SK-N-SH (cell line): Measurements from ENCODE around the gene CCT6A. TPM values are rescaled to one million over a fixed set of nuclear protein-coding genes. Genes with fewer than 3 reads are reported as not detected.

Experiments used
- CTCF ChIA-PET: fragments of 300-600, 350-600 bp; formaldehyde crosslinking; extraction: SDS; loops from one replicate; lab custom pipeline; 2021; lab: Yijun Ruan, JAX
- POLR2A ChIA-PET: fragments of 350-600 bp; sonication (Branson Sonifier 250); formaldehyde crosslinking; extraction: SDS; loops from one replicate; lab custom pipeline; 2020; ENCODE audit warnings: antibody characterized with exemption, inconsistent platforms; lab: Yijun Ruan, JAX
- DNase-seq: peaks from one replicate; pipeline ENCODE4 v3.0.0; 2012
- H2AFZ ChIP-seq: fragments of 200-600 bp; sonication (generic); 2 replicates; pipeline ENCODE4 v1.8.1; 2016; ENCODE audit warnings: antibody characterized with exemption, mild to moderate bottlenecking, low read depth
- H3F3A ChIP-seq: fragments of 200-600 bp; sonication (generic); replicated peaks from 2 replicates; pipeline ENCODE3; 2016; ENCODE audit warnings: antibody characterized with exemption, mild to moderate bottlenecking; ENCODE audit not compliant: insufficient read depth
- H3K27ac ChIP-seq, 2 experiments: fragments of 200-500 bp in 1 of 2; fragments of 200-600 bp in 1 of 2; sonication (Bioruptor generic) in 1 of 2; sonication (generic), shearing (Covaris generic) in 1 of 2; 2 replicates each; pipeline versions ENCODE4 v1.5.1 to v1.6.1; 2014 to 2016; ENCODE audit warnings: low read depth in 2 of 2, inconsistent platforms in 1 of 2, low read length in 1 of 2, mild to moderate bottlenecking in 1 of 2, mixed read lengths in 1 of 2
- H3K27me3 ChIP-seq: fragments of 200-600 bp; sonication (generic), shearing (Covaris generic); 2 replicates; pipeline ENCODE4 v1.6.1; 2016; ENCODE audit warnings: mixed run types; ENCODE audit not compliant: insufficient read depth
- H3K36me3 ChIP-seq, 2 experiments: fragments of 200-500 bp in 1 of 2; fragments of 200-600 bp in 1 of 2; sonication (Bioruptor generic) in 1 of 2; sonication (generic) in 1 of 2; replicated peaks in 1 of 2; 2 replicates each; pipeline versions ENCODE3 to v1.5.1; 2014 to 2016; ENCODE audit warnings: low read length in 1 of 2, mild to moderate bottlenecking in 1 of 2; ENCODE audit not compliant: insufficient read depth in 2 of 2, control insufficient read depth in 1 of 2
- H3K4me1 ChIP-seq, 2 experiments: fragments of 200-500 bp in 1 of 2; fragments of 200-600 bp in 1 of 2; sonication (Bioruptor generic) in 1 of 2; sonication (generic), shearing (Covaris generic) in 1 of 2; 2 replicates each; pipeline versions ENCODE4 v1.5.1 to v1.6.1; 2014 to 2016; ENCODE audit warnings: low read depth in 1 of 2, low read length in 1 of 2, mixed run types in 1 of 2; ENCODE audit not compliant: insufficient read depth in 2 of 2, control insufficient read depth in 1 of 2
- H3K4me2 ChIP-seq: fragments of 200-600 bp; sonication (generic), shearing (Covaris generic); 2 replicates; pipeline ENCODE4 v1.6.1; 2017; ENCODE audit warnings: mixed run types
- H3K4me3 ChIP-seq, 2 experiments: fragments of 200-500 bp in 1 of 2; fragments of 200-600 bp in 1 of 2; sonication (Bioruptor generic) in 1 of 2; sonication (generic), shearing (Covaris generic) in 1 of 2; 2 replicates each; pipeline versions ENCODE4 v1.5.1 to v1.8.1; 2014 to 2016; ENCODE audit warnings: low read depth in 2 of 2, inconsistent platforms in 1 of 2, low read length in 1 of 2, mild to moderate bottlenecking in 1 of 2, mixed read lengths in 1 of 2, moderate library complexity in 1 of 2
- H3K79me2 ChIP-seq: fragments of 200-600 bp; sonication (generic); 2 replicates; pipeline ENCODE4 v1.8.1; 2017; ENCODE audit warnings: mild to moderate bottlenecking; ENCODE audit not compliant: insufficient read depth
- H3K9ac ChIP-seq: fragments of 200-600 bp; sonication (generic); 2 replicates; pipeline ENCODE4 v1.6.1; 2017; ENCODE audit warnings: mixed run types
- H3K9me2 ChIP-seq: fragments of 200-600 bp; sonication (generic); 2 replicates; pipeline ENCODE4 v1.6.1; 2017; ENCODE audit warnings: mixed run types
- H3K9me3 ChIP-seq: fragments of 200-600 bp; sonication (generic); 2 replicates; pipeline ENCODE4 v1.6.1; 2017; ENCODE audit warnings: mixed run types, mild to moderate bottlenecking, moderate library complexity
- H4K20me1 ChIP-seq: fragments of 200-600 bp; sonication (generic); 2 replicates; pipeline ENCODE4 v1.6.1; 2017; ENCODE audit warnings: mild to moderate bottlenecking, mixed run types; ENCODE audit not compliant: insufficient read depth
- ELF1 ChIP-seq: IDR thresholded peaks from 2 replicates; pipeline ENCODE4 v1.4.0; 2012
- EP300 ChIP-seq, 2 experiments: IDR thresholded peaks; 2 replicates each; pipeline versions ENCODE4 v1.4.0 to v1.6.1; 2012; ENCODE audit warnings: borderline replicate concordance in 1 of 2, low read depth in 1 of 2, low read length in 1 of 2
- EZH2phosphoT487 ChIP-seq: fragments of 200-600 bp; sonication (generic); IDR thresholded peaks from 2 replicates; pipeline ENCODE4 v1.6.1; 2017; ENCODE audit warnings: low read depth, mixed run types, mild to moderate bottlenecking, antibody characterized with exemption, moderate library complexity, borderline replicate concordance
- FOSL2 ChIP-seq: IDR thresholded peaks from 2 replicates; pipeline ENCODE4 v1.4.0; 2012; ENCODE audit warnings: low read depth, mild to moderate bottlenecking, moderate library complexity, borderline replicate concordance
- GABPA ChIP-seq: IDR thresholded peaks from 2 replicates; pipeline ENCODE4 v1.4.0; 2012; ENCODE audit warnings: low read depth, mild to moderate bottlenecking
- MAX ChIP-seq: IDR thresholded peaks from 2 replicates; pipeline ENCODE4 v1.4.0; 2012; ENCODE audit warnings: low read depth
- MEF2A ChIP-seq: IDR thresholded peaks from 2 replicates; pipeline ENCODE4 v1.4.0; 2012; ENCODE audit warnings: low read depth, borderline replicate concordance
- MXI1 ChIP-seq: IDR thresholded peaks from 2 replicates; pipeline ENCODE4 v1.6.1; 2012; ENCODE audit warnings: mild to moderate bottlenecking, low read depth, low read length, improper control_type of control experiment
- NRF1 ChIP-seq: IDR thresholded peaks from 2 replicates; pipeline ENCODE4 v1.6.1; 2012; ENCODE audit warnings: low read depth, mild to moderate bottlenecking, low read length
- PBX3 ChIP-seq: IDR thresholded peaks from 2 replicates; pipeline ENCODE4; 2012
- POLR2AphosphoS5 ChIP-seq: IDR thresholded peaks from 2 replicates; pipeline ENCODE4 v1.6.1; 2012; ENCODE audit warnings: low read depth, low read length
- RAD21 ChIP-seq: IDR thresholded peaks from 2 replicates; pipeline ENCODE4 v1.6.1; 2012; ENCODE audit warnings: mild to moderate bottlenecking, low read length
- RCOR1 ChIP-seq: fragments of 150-350 bp; IDR thresholded peaks from 2 replicates; pipeline ENCODE4 v1.6.1; 2017; ENCODE audit warnings: antibody characterized with exemption, low read length
- REST ChIP-seq: IDR thresholded peaks from 2 replicates; pipeline ENCODE4 v1.6.1; 2012; ENCODE audit warnings: mild to moderate bottlenecking, low read depth, low read length, moderate library complexity
- SIN3A ChIP-seq: IDR thresholded peaks from 2 replicates; pipeline ENCODE4 v1.6.1; 2012; ENCODE audit warnings: low read depth, mild to moderate bottlenecking, low read length, moderate library complexity, borderline replicate concordance
- SMC3 ChIP-seq: IDR thresholded peaks from 2 replicates; pipeline ENCODE4 v1.6.1; 2012; ENCODE audit warnings: low read depth, low read length, improper control_type of control experiment
- TAF1 ChIP-seq: IDR thresholded peaks from 2 replicates; pipeline ENCODE4 v1.6.1; 2012; ENCODE audit warnings: low read depth, mild to moderate bottlenecking, low read length, moderate library complexity, borderline replicate concordance
- YY1 ChIP-seq: IDR thresholded peaks from 2 replicates; pipeline ENCODE4 v1.4.0; 2012; ENCODE audit warnings: low read depth, mild to moderate bottlenecking
- ZBTB33 ChIP-seq: IDR thresholded peaks from 2 replicates; pipeline ENCODE4 v1.4.0; 2012; ENCODE audit warnings: low read depth, borderline replicate concordance
- WGBS: methylation state at CpG from one replicate; pipeline ENCODE4 v1.1.6; 2017; ENCODE audit warnings: low lambda C conversion rate; 5-methylcytosine and 5-hydroxymethylcytosine counted together
- polyA plus RNA-seq, 3 experiments: library from polyadenylated mRNA; depleted of rRNA; stranded (reverse); fragments of >200 nt; gene quantifications; 2 replicates each; pipeline ENCODE4 v1.2.3, GENCODE V29; 2012

Gene CCT6A
- polyA plus RNA-seq, 1 of the 3 experiments (the other 2 are of a cell fraction), result 221 TPM

GRCh38 chr7:56007891-56008290 lies 43.7 kb upstream of the CCT6A start:
- H3K4me2 ChIP-seq, result no peak overlapping the region
- peaks cover 2% of the 10 kb centered on the region for H3F3A ChIP-seq
- DNase-seq, result no peak
- no peak overlapping the region for H2AFZ ChIP-seq
- no peaks in the 10 kb centered on the region for H3K27me3 ChIP-seq
- ChIA-PET CTCF (interaction anchor here (1.1 to 6.9 kb wide), 8 partner anchors 13 to 367 kb away, joined by 3 to 67 read pairs (median 5); partner anchors contain the start of genes NIPSNAP2 and PSPH), POLR2A (interaction anchor here (0.6 to 0.8 kb wide), 2 partner anchors 43 to 57 kb away, joined by 3 to 4 read pairs; no protein-coding TSS in a partner anchor)
- H3K4me3 ChIP-seq, result no peak overlapping the region
- no peak overlapping the region for H3K27ac ChIP-seq
- no peaks in the 10 kb centered on the region for H3K9me2 ChIP-seq
- no peaks in the 10 kb centered on the region for H3K79me2 ChIP-seq
- 95% methylated on average over 9 of the region's 9 CpGs for WGBS
- no peaks in the 10 kb centered on the region for H3K9me3 ChIP-seq
- H4K20me1 ChIP-seq, result no peaks in the 10 kb centered on the region
- no peak overlapping the region for H3K9ac ChIP-seq
- no peaks in the 10 kb centered on the region for H3K4me1 ChIP-seq
- TF ChIP-seq MAX (no peak), MEF2A (no peak), NRF1 (no peak), RAD21 (no peak), REST (no peak), FOSL2 (no peak), YY1 (no peak), PBX3 (no peak), SMC3 (no peak), TAF1 (no peak), RCOR1 (no peak), MXI1 (no peak), ELF1 (no peak)
- peaks cover 3 to 14% of the 10 kb centered on the region in 2 experiments for H3K36me3 ChIP-seq

GRCh38 chr7:56009695-56010094 lies 41.9 kb upstream of the CCT6A start:
- peaks cover 2% of the 10 kb centered on the region for H3F3A ChIP-seq
- POLR2A ChIA-PET, result no interaction called here
- CTCF ChIA-PET, result interaction anchor here (0.7 to 6.9 kb wide), 4 partner anchors 64 to 83 kb away, joined by 3 to 67 read pairs (median 10); partner anchors contain the start of gene PHKG1

More at GRCh38 chr7:56009695-56010094, 41.9 kb upstream of the CCT6A start:
- H3K9ac ChIP-seq, result no peak overlapping the region
- no peak overlapping the region for H3K4me2 ChIP-seq
- H3K27ac ChIP-seq, result no peak overlapping the region
- no peaks in the 10 kb centered on the region for H3K79me2 ChIP-seq
- WGBS, result 87% methylated on average over 7 of the region's 7 CpGs
- H3K27me3 ChIP-seq, result no peaks in the 10 kb centered on the region
- DNase-seq, result no peak
- peaks cover 5 to 30% of the 10 kb centered on the region in 2 experiments for H3K36me3 ChIP-seq
- H4K20me1 ChIP-seq, result no peaks in the 10 kb centered on the region
- H3K9me3 ChIP-seq, result no peaks in the 10 kb centered on the region
- TF ChIP-seq GABPA, result no peak
- TF ChIP-seq SIN3A, result no peak
- TF ChIP-seq EZH2phosphoT487, result no peak
- no peak for TF ChIP-seq POLR2AphosphoS5
- TF ChIP-seq EP300 (IDR thresholded peaks at IDR 0.05; ENCODE audit: borderline replicate concordance in 1 of 2, low read depth in 1 of 2, low read length in 1 of 2), result no peak
- no peak for TF ChIP-seq ELF1
- no peak for TF ChIP-seq SMC3
- no peak for TF ChIP-seq ZBTB33
- TF ChIP-seq RAD21, result no peak
- no peak overlapping the region for H2AFZ ChIP-seq
- no peaks in the 10 kb centered on the region for H3K4me1 ChIP-seq
- H3K4me3 ChIP-seq, result no peak overlapping the region
- H3K9me2 ChIP-seq, result no peaks in the 10 kb centered on the region
